GM23338 (cell line): Measurements from ENCODE around the gene PXYLP1. TPM values are rescaled to one million over a fixed set of nuclear protein-coding genes. Genes with fewer than 3 reads are reported as not detected.

Source experiments
- ATAC-seq: fragments of 200-7000 bp; cut with Tn5 transposase; 3 replicates; pipeline ENCODE4 v1.9.1; 2020
- DNase-seq: peaks from one replicate; pipeline ENCODE4 v3.0.0-alpha.2; 2015; ENCODE audit warnings: low spot score
- H2AFZ ChIP-seq: fragments of 200-600 bp; sonication (generic); 2 replicates; pipeline ENCODE4 v1.8.0; 2016; ENCODE audit warnings: antibody characterized with exemption, mild to moderate bottlenecking, moderate library complexity
- H3F3A ChIP-seq: fragments of 200-600 bp; sonication (generic); replicated peaks from 2 replicates; pipeline ENCODE4 v1.8.0; 2017; ENCODE audit warnings: antibody characterized with exemption, mixed run types, low read depth
- H3K27ac ChIP-seq: fragments of 200-600 bp; sonication (generic); 2 replicates; pipeline ENCODE4 v1.6.1; 2016; ENCODE audit warnings: low read depth
- H3K27me3 ChIP-seq: fragments of 200-600 bp; sonication (generic); 2 replicates; pipeline ENCODE4 v1.8.0; 2016; ENCODE audit warnings: mild to moderate bottlenecking, mixed run types, moderate library complexity; ENCODE audit not compliant: insufficient read depth
- H3K36me3 ChIP-seq: fragments of 200-600 bp; sonication (generic); 2 replicates; pipeline ENCODE4 v1.8.0; 2016; ENCODE audit warnings: mild to moderate bottlenecking; ENCODE audit not compliant: insufficient read depth
- H3K4me1 ChIP-seq: fragments of 200-600 bp; sonication (generic); 2 replicates; pipeline ENCODE4 v1.8.0; 2016; ENCODE audit warnings: mild to moderate bottlenecking, moderate library complexity; ENCODE audit not compliant: insufficient read depth
- H3K4me2 ChIP-seq: fragments of 200-600 bp; sonication (generic); 2 replicates; pipeline ENCODE4 v1.7.1; 2017; ENCODE audit warnings: mixed run types
- H3K4me3 ChIP-seq: fragments of 200-600 bp; sonication (generic); 2 replicates; pipeline ENCODE4 v1.6.1; 2016; ENCODE audit warnings: mixed run types
- H3K79me2 ChIP-seq: fragments of 200-600 bp; sonication (generic); replicated peaks from 2 replicates; pipeline ENCODE4 v1.8.0; 2017; ENCODE audit warnings: mild to moderate bottlenecking; ENCODE audit not compliant: insufficient read depth
- H3K9me2 ChIP-seq: fragments of 200-600 bp; sonication (generic); 2 replicates; pipeline ENCODE4 v1.8.0; 2017; ENCODE audit not compliant: insufficient read depth
- H4K20me1 ChIP-seq: fragments of 200-600 bp; sonication (generic); replicated peaks from 2 replicates; pipeline ENCODE4 v1.8.0; 2017; ENCODE audit warnings: mild to moderate bottlenecking; ENCODE audit not compliant: insufficient read depth
- H3K27ac Mint-ChIP-seq: 2 replicates; pipeline ENCODE4 v1.8.0; 2020; ENCODE audit warnings: inconsistent platforms, mild to moderate bottlenecking, moderate library complexity, mixed read lengths
- H3K27me3 Mint-ChIP-seq: 3 replicates; pipeline ENCODE4 v1.8.0; 2022; ENCODE audit warnings: low read depth, mild to moderate bottlenecking, moderate library complexity, mixed read lengths, inconsistent platforms; ENCODE audit not compliant: insufficient read depth, poor library complexity
- H3K36me3 Mint-ChIP-seq: 3 replicates; pipeline ENCODE4 v1.8.0; 2021; ENCODE audit warnings: low read depth, mild to moderate bottlenecking, inconsistent platforms, moderate library complexity, mixed read lengths
- H3K4me1 Mint-ChIP-seq: 3 replicates; pipeline ENCODE4 v1.8.0; 2020; ENCODE audit warnings: mild to moderate bottlenecking, inconsistent platforms, mixed read lengths
- H3K4me3 Mint-ChIP-seq: 3 replicates; pipeline ENCODE4 v1.8.0; 2021; ENCODE audit warnings: moderate library complexity, mild to moderate bottlenecking, inconsistent platforms, mixed read lengths
- H3K9me3 Mint-ChIP-seq: 3 replicates; pipeline ENCODE4 v1.8.0; 2020; ENCODE audit warnings: moderate library complexity, mild to moderate bottlenecking, inconsistent platforms, mixed read lengths
- EZH2phosphoT487 ChIP-seq: fragments of 200-600 bp; sonication (generic); IDR thresholded peaks from one replicate; pipeline ENCODE4 v1.8.1; 2018; ENCODE audit warnings: antibody characterized with exemption; ENCODE audit not compliant: unreplicated experiment
- NANOG ChIP-seq: IDR thresholded peaks from 2 replicates; pipeline ENCODE4 v1.6.1; 2016; ENCODE audit warnings: antibody characterized with exemption, borderline replicate concordance
- STAT1 ChIP-seq: IDR thresholded peaks from one replicate; pipeline ENCODE4 v1.6.1; 2016; ENCODE audit warnings: antibody characterized with exemption; ENCODE audit not compliant: unreplicated experiment
- ZNF114 ChIP-seq: fragments of 250-450 bp; sonication (Bioruptor Pico); IDR thresholded peaks from 2 replicates; pipeline ENCODE4 v1.5.0; 2020; ENCODE audit warnings: mild to moderate bottlenecking, moderate library complexity
- ZNF331 ChIP-seq: fragments of 250-450 bp; sonication (Bioruptor Pico); IDR thresholded peaks from 2 replicates; pipeline ENCODE4 v1.5.0; 2020; ENCODE audit warnings: low read depth, mild to moderate bottlenecking, moderate library complexity
- ZNF462 ChIP-seq: fragments of 250-450 bp; sonication (Bioruptor Pico); IDR thresholded peaks from 2 replicates; pipeline ENCODE4 v1.5.0; 2020; ENCODE audit warnings: mild to moderate bottlenecking, moderate library complexity
- polyA plus RNA-seq: library from polyadenylated mRNA; unstranded; fragments of >200 nt; fragmentation: Nextera tagmentation; extraction: Ambion mirVana; gene quantifications from 2 replicates; pipeline ENCODE4 v1.2.1, GENCODE V29; 2016
- total RNA-seq: library from RNA; depleted of rRNA; stranded (reverse); fragments of >200 nt; shearing (Covaris generic); gene quantifications from 2 replicates; pipeline ENCODE4 v1.2.3, GENCODE V29; 2014
- TF ChIP-seq, protein P1 (sequence below): IDR thresholded peaks from 2 replicates; pipeline ENCODE4 v1.6.1; 2016; ENCODE audit warnings: antibody characterized with exemption

PXYLP1 gene
- total and polyA plus RNA-seq, 2 experiments from 2014 or later: 8.9 to 20.1 TPM

DNA sequence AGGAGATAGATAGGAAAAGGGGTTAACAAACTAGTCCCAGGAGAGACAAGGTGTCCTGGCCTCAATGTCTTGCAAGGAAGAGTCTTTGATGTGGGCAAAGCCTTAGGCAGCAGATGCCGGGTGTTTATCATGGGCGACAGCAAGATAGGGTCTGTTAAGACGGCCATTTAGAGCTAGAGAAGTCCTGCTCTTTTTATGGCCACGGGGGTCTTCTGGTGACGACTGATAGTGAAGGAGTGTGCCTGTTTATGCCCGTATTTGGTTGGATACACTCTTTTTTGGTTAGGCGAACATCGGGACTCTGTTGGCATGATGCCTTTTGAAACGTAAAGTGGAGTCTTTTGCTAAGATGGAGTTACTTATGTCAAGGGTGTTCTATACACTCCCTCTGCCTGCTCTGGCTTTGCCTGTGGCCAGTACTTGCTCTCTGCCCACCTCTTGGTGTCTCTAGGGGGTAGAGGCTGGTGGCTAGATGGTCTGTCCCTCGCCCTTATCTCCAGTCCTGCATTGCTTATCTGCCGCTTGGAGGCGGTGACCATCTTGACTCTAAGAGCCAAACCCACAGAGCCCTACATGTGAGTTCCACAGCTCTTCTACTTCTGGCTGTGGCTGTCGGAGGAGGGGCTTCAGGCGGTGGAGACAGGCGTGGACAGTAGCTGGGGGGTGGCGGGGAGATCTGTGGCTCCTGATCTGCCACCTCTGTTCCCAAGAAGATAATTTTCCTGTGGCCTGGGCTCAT is 80.9 kb downstream of the PXYLP1 start:
- H3K27me3 ChIP-seq: peaks cover 7% of the 10 kb centered on the region; the same call in 1 of the 2 replicates
- DNase-seq (no peak), ATAC-seq (no peak)
- H3F3A ChIP-seq: no peaks in the 10 kb centered on the region
- no peaks in the 10 kb centered on the region for H4K20me1 ChIP-seq
- Mint-ChIP-seq H3K4me3 (peak overlapping the region; percentile 95), H3K36me3 (peaks cover 3% of the 10 kb centered on the region; the same call in 1 of the 3 replicates), H3K9me3 (no peaks in the 10 kb centered on the region), H3K27me3 (peaks cover 11% of the 10 kb centered on the region), H3K27ac (peak overlapping the region; percentile 92), H3K4me1 (peaks cover 21% of the 10 kb centered on the region)
- peak overlapping the region; percentile 39 for H3K4me3 ChIP-seq
- 0 out of 2 replicates have a peak, but pooled peaks cover 4% of the 10 kb centered on the region for H3K9me2 ChIP-seq
- H2AFZ ChIP-seq: peak overlapping the region; percentile 78; the same call in 1 of the 2 replicates
- H3K36me3 ChIP-seq: no peaks in the 10 kb centered on the region
- no peaks in the 10 kb centered on the region for H3K79me2 ChIP-seq
- no peak overlapping the region for H3K27ac ChIP-seq
- peak overlapping the region; percentile 53 for H3K4me2 ChIP-seq
- TF ChIP-seq STAT1 (no peak), ZNF114 (CRISPR knock-in tag) (no peak), ZNF462 (no peak), ZNF331 (CRISPR knock-in tag) (no peak), NANOG (no peak), EZH2phosphoT487 (no peak)
- TF ChIP-seq, protein P1, sequence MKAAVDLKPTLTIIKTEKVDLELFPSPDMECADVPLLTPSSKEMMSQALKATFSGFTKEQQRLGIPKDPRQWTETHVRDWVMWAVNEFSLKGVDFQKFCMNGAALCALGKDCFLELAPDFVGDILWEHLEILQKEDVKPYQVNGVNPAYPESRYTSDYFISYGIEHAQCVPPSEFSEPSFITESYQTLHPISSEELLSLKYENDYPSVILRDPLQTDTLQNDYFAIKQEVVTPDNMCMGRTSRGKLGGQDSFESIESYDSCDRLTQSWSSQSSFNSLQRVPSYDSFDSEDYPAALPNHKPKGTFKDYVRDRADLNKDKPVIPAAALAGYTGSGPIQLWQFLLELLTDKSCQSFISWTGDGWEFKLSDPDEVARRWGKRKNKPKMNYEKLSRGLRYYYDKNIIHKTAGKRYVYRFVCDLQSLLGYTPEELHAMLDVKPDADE: no peak
- H3K4me1 ChIP-seq: peaks cover 10% of the 10 kb centered on the region
